Measurements from ENCODE around the gene BACH1.

Gene BACH1

GRCh38 chr21:29385934-29386520 is 87.3 kb downstream of the BACH1 start:
- no peak for DNase-seq

- no peak for DNase-seq
These were observed 88.1 kb downstream of the BACH1 start for GRCh38 chr21:29386803-29387202.

GRCh38 chr21:29387598-29387997 is 88.9 kb downstream of the BACH1 start:
- no peak for DNase-seq

GRCh38 chr21:29389136-29389535 is 90.4 kb downstream of the BACH1 start:
- no peak for DNase-seq

- DNase-seq, result no peak
These were observed 92.1 kb downstream of the BACH1 start for GRCh38 chr21:29390778-29391177.

GRCh38 chr21:29394051-29394450 is 95.3 kb downstream of the BACH1 start:
- no peak for DNase-seq

All from stimulated activated CD8-positive, alpha-beta memory T cell treated with anti-CD3 and anti-CD28 coated beads, Interleukin-4, amount 100 ng/mL, for 48 hours (primary cell).